Astrocyte (in vitro differentiated cells and primary cell): ENCODE measurements around the gene TBPL2. TPM values are rescaled to one million over a fixed set of nuclear protein-coding genes. Genes with fewer than 3 reads are reported as not detected.

Source experiments
- DNase-seq: peaks from one replicate; pipeline ENCODE4 v3.0.0-alpha.2; 2010; ENCODE audit warnings: low read depth
- FAIRE-seq: peaks from 2 replicates; lab custom pipeline; 2011; peaks lifted over from hg19 to GRCh38; lab: Jason Lieb, UNC
- H2AFZ ChIP-seq: 2 replicates; pipeline ENCODE4 v1.6.0; 2012; ENCODE audit warnings: low read depth, low read length, inconsistent platforms
- H3K27ac ChIP-seq: 2 replicates; pipeline ENCODE4 v1.5.1; 2011; ENCODE audit warnings: low read depth, low read length, inconsistent platforms
- H3K27me3 ChIP-seq: 2 replicates; pipeline ENCODE4 v1.6.0; 2011; ENCODE audit warnings: low read length, inconsistent platforms; ENCODE audit not compliant: insufficient read depth
- H3K36me3 ChIP-seq: 2 replicates; pipeline ENCODE4 v1.5.1; 2011; ENCODE audit warnings: low read length, inconsistent platforms; ENCODE audit not compliant: insufficient read depth
- H3K4me1 ChIP-seq: 2 replicates; pipeline ENCODE4 v1.5.1; 2011; ENCODE audit warnings: low read length, inconsistent platforms; ENCODE audit not compliant: insufficient read depth
- H3K4me2 ChIP-seq: 2 replicates; pipeline ENCODE4 v1.6.0; 2012; ENCODE audit warnings: low read length, inconsistent platforms
- H3K4me3 ChIP-seq: 2 replicates; pipeline ENCODE4 v1.5.1; 2011; ENCODE audit warnings: low read depth, mild to moderate bottlenecking, low read length, inconsistent platforms; ENCODE audit not compliant: insufficient read depth
- H3K79me2 ChIP-seq: 2 replicates; pipeline ENCODE4 v1.6.0; 2012; ENCODE audit warnings: mild to moderate bottlenecking, low read length, inconsistent platforms; ENCODE audit not compliant: insufficient read depth
- H3K9ac ChIP-seq: 2 replicates; pipeline ENCODE4 v1.6.0; 2012; ENCODE audit warnings: mild to moderate bottlenecking, low read length, inconsistent platforms
- H3K9me3 ChIP-seq: 2 replicates; pipeline ENCODE4 v1.5.1; 2012; ENCODE audit warnings: low read depth, mild to moderate bottlenecking, low read length, inconsistent platforms; ENCODE audit not compliant: insufficient read depth
- H4K20me1 ChIP-seq: 2 replicates; pipeline ENCODE4 v1.6.0; 2012; ENCODE audit warnings: low read length, inconsistent platforms; ENCODE audit not compliant: insufficient read depth
- H3K27ac Mint-ChIP-seq: one replicate; pipeline ENCODE4 v1.8.0; 2021; ENCODE audit warnings: mild to moderate bottlenecking, mixed read lengths; ENCODE audit not compliant: unreplicated experiment
- H3K27me3 Mint-ChIP-seq: one replicate; pipeline ENCODE4 v1.8.0; 2021; ENCODE audit warnings: low read depth, mixed read lengths; ENCODE audit not compliant: unreplicated experiment
- H3K36me3 Mint-ChIP-seq: one replicate; pipeline ENCODE4 v1.8.0; 2021; ENCODE audit warnings: low read depth, mixed read lengths; ENCODE audit not compliant: unreplicated experiment
- H3K4me1 Mint-ChIP-seq: one replicate; pipeline ENCODE4 v1.8.0; 2021; ENCODE audit warnings: low read depth, mixed read lengths; ENCODE audit not compliant: unreplicated experiment
- H3K4me3 Mint-ChIP-seq: one replicate; pipeline ENCODE4 v1.8.0; 2021; ENCODE audit warnings: mild to moderate bottlenecking, moderate library complexity, mixed read lengths; ENCODE audit not compliant: unreplicated experiment
- H3K9me3 Mint-ChIP-seq: one replicate; pipeline ENCODE4 v1.8.0; 2021; ENCODE audit warnings: mild to moderate bottlenecking, mixed read lengths; ENCODE audit not compliant: unreplicated experiment
- CTCF ChIP-seq: IDR thresholded peaks from 2 replicates; pipeline ENCODE4 v1.5.1; 2011; ENCODE audit warnings: low read depth, mild to moderate bottlenecking, inconsistent platforms, low read length, moderate library complexity; ENCODE audit not compliant: insufficient read depth
- EZH2 ChIP-seq: IDR thresholded peaks from 2 replicates; pipeline ENCODE4 v1.6.1; 2012; ENCODE audit warnings: mild to moderate bottlenecking, low read length, inconsistent platforms; ENCODE audit not compliant: insufficient read depth
- total RNA-seq: library from RNA; stranded (reverse); gene quantifications from 2 replicates; pipeline ENCODE4 v1.2.1, GENCODE V29; 2021

TBPL2 gene
- total RNA-seq, 1 donor from 2014 or later: not detected

GRCh38 chr14:55388160-55388559, 52.3 kb downstream of the TBPL2 start:
- Histone ChIP-seq H4K20me1 (no peaks in the 10 kb centered on the region), H3K4me3 (no peak overlapping the region), H3K79me2 (no peaks in the 10 kb centered on the region), H3K9ac (no peak overlapping the region), H2AFZ (no peak overlapping the region), H3K4me2 (no peak overlapping the region), H3K36me3 (peaks cover 3% of the 10 kb centered on the region), H3K9me3 (no peaks in the 10 kb centered on the region), H3K27ac (no peak overlapping the region), H3K4me1 (peaks cover 18% of the 10 kb centered on the region), H3K27me3 (no peaks in the 10 kb centered on the region)
- TF ChIP-seq EZH2 (no peak), CTCF (no peak)
- Mint-ChIP-seq H3K27me3 (no peaks in the 10 kb centered on the region), H3K4me1 (peaks cover 18% of the 10 kb centered on the region), H3K27ac (no peak overlapping the region), H3K36me3 (peaks cover 17% of the 10 kb centered on the region), H3K9me3 (no peaks in the 10 kb centered on the region), H3K4me3 (no peak overlapping the region)
- FAIRE-seq (no peak), DNase-seq (peak; percentile 89)

- H3K9me3 ChIP-seq: no peaks in the 10 kb centered on the region
- no peak overlapping the region for H3K4me2 ChIP-seq
- DNase-seq (no peak), FAIRE-seq (no peak)
- H3K4me3 Mint-ChIP-seq: no peak overlapping the region
- H3K9me3 Mint-ChIP-seq: no peaks in the 10 kb centered on the region
- no peak overlapping the region for H3K27ac ChIP-seq
- H2AFZ ChIP-seq: no peak overlapping the region
- H3K36me3 Mint-ChIP-seq: peaks cover 17% of the 10 kb centered on the region
- no peaks in the 10 kb centered on the region for H4K20me1 ChIP-seq
- H3K27me3 ChIP-seq: no peaks in the 10 kb centered on the region
- peaks cover 3% of the 10 kb centered on the region for H3K36me3 ChIP-seq
- H3K27me3 Mint-ChIP-seq: no peaks in the 10 kb centered on the region
- H3K4me1 ChIP-seq: peaks cover 26% of the 10 kb centered on the region
- TF ChIP-seq EZH2 (no peak), CTCF (no peak)
- no peak overlapping the region for H3K27ac Mint-ChIP-seq
- H3K9ac ChIP-seq: no peak overlapping the region
- H3K4me1 Mint-ChIP-seq: peaks cover 22% of the 10 kb centered on the region
- H3K4me3 ChIP-seq: no peak overlapping the region
- no peaks in the 10 kb centered on the region for H3K79me2 ChIP-seq
Observed at GRCh38 chr14:55387121-55387520, 53.3 kb downstream of the TBPL2 start.

GRCh38 chr14:55386037-55386808, 54.2 kb downstream of the TBPL2 start:
- Mint-ChIP-seq H3K36me3 (peaks cover 20% of the 10 kb centered on the region), H3K27me3 (no peaks in the 10 kb centered on the region), H3K27ac (no peak overlapping the region), H3K4me3 (no peak overlapping the region), H3K4me1 (peaks cover 22% of the 10 kb centered on the region), H3K9me3 (no peaks in the 10 kb centered on the region)
- DNase-seq (no peak), FAIRE-seq (no peak)
- H3K4me3 ChIP-seq: no peak overlapping the region
- H3K4me1 ChIP-seq: peaks cover 26% of the 10 kb centered on the region
- H3K79me2 ChIP-seq: no peaks in the 10 kb centered on the region
- no peak overlapping the region for H2AFZ ChIP-seq
- H3K4me2 ChIP-seq: no peak overlapping the region
- TF ChIP-seq CTCF (no peak), EZH2 (no peak)
- H3K27me3 ChIP-seq: no peaks in the 10 kb centered on the region
- H4K20me1 ChIP-seq: no peaks in the 10 kb centered on the region
- no peak overlapping the region for H3K27ac ChIP-seq
- no peak overlapping the region for H3K9ac ChIP-seq
- no peaks in the 10 kb centered on the region for H3K9me3 ChIP-seq
- H3K36me3 ChIP-seq: peaks cover 10% of the 10 kb centered on the region
